GM21723 (cell line): ENCODE measurements around the gene TNRC6C.
"Not testable (repeated sequence)": the region's sequence is repeated elsewhere in the genome, so short reads cannot be mapped to it uniquely, and the experiment has no call there.

Experiments
- ATAC-seq: cut with Tn5 transposase; IDR thresholded peaks from one replicate; pipeline ENCODE4 v1.9.1; 2021; ENCODE audit warnings: mild to moderate bottlenecking, moderate library complexity; ENCODE audit not compliant: unreplicated experiment

TNRC6C gene

DNA sequence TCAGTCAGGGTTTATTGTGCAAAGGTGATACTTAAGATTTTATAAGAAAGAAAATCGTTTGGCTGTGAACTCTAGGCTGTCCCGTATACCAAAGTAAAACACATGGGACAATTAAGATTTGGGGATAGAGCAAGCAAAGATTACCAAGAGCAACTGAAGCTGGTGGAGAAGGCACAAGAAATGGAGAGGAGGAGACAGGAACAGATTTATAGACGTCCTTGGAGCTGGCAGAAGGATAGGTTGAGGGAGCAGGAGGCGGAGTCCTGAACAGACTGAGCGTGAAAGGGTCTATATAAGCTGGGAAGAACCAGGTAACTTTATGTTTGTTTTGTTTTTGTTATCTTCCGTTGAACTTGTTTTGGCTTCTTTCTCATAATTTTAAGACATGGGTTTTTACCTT, 3.8 kb downstream of the TNRC6C start:
- ATAC-seq: no peak

GRCh38 chr17:77963441-77963840, 4.9 kb downstream of the TNRC6C start:
- no peak for ATAC-seq

- no peak for ATAC-seq
Observed at GRCh38 chr17:77965352-77965751, 6.8 kb downstream of the TNRC6C start.

DNA sequence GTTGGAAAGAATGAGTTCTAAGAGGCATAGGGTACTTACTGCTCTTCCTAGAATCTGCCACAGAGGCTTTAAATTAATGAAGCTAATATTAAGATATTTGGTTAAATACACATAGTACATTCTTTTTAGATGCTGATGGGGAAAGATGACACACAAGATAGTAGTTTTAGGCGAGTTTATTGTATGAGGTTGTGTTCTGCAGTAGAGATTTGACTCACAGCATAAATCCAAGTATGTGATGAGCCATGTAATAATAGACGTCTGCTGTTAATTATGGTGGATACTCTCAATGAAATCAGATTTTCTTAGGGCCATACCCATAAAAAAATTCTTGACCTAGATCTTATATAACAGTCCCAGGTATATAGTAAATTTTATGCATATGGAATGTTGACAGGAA, 8.0 kb downstream of the TNRC6C start:
- no peak for ATAC-seq

DNA sequence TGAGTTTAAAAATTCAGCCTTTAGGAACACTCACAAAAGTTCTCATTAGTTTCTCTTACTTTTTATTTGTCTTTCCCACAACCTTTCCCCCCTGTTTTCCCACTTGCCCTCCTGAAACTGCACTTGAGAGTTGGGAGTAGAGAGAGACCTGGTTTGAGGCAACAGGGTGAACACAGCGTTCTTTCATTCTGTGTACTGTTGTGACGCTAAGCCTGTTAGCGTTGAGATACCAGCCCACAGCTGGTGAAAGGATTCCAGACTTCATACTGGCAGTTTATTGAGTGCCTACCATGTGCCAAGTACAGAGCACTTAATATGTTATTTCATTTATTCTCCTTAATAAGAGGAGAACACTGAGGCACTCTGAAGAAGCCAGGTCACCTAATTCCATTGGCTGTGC, 10.3 kb downstream of the TNRC6C start:
- no peak for ATAC-seq

DNA sequence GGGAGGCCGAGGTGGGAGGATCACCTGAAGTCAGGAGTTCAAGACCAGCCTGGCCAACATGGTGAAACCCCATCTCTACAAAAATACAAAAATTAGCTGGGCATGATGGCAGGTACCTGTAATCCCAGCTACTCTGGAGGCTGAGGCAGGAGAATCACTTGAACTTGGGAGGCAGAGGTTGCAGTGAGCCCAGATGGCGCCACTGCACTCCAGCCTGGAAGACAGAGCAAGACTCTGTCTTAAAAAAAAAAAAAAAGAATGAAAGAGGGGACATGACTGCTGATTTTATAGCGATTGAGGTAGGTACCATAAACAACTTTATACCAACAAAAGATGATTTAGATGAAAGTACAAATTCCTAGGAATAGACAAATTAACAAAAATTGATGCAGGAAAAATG, 13.8 kb downstream of the TNRC6C start:
- not testable (repeated sequence) for ATAC-seq

DNA sequence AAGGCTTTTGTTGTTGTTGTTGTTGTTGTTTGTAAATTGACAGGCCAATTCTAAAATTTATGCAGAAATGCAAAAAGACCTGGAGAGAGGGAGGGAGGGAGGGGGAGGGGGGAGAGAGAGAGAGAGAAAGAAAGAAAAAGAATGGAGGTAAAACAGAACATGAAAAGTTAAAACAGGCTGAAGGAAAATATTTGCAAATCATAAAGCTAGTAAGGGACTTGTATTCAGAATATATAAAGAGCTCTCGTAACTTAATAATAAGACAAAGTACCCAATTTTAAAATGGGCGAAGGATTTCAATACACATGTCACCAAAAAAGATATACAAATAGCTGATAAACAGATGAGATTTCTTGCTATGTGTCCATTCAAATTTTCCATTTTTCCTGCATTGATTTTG, 15.4 kb downstream of the TNRC6C start:
- ATAC-seq: no peak

DNA sequence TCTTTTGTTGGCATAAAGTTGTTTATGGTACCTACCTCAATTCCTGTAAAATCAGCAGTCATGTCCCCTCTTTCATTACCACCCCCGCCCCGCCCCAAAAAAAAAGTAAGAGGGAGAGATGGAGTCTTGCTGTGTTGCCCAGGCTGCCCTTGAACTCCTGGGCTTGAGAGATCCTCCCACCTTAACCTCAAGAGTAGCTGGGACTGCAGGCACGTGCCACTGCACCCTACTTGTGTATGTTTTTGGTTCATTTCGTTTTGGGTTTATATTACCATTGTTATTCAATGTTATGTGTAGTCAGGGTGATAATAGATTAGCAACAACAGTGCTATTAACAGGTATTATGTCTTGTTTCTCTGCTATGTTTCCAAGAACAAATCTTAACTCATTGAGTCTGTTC, 15.9 kb downstream of the TNRC6C start:
- ATAC-seq: no peak

GRCh38 chr17:77982430-77982829, 23.9 kb downstream of the TNRC6C start:
- not testable (repeated sequence) for ATAC-seq

DNA sequence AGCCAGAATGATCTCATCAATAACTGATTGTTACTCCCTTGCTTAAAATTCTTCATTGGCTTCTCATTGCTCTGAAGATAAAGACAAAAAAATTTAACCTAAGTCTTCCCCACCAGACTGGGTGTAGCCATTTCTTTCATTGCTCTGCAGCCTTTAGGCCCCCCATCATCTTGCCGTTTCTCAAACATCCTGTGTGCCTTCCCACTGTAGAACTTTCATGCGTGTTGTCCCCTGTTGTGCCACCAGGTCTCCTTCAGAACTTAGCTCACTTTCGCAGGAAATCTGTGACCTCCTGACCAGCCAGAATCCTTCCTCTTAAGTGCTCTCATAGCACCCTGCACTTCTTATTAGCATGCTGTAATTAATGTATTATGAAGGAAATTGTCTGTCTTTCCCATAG, 31.8 kb downstream of the TNRC6C start:
- no peak for ATAC-seq

DNA sequence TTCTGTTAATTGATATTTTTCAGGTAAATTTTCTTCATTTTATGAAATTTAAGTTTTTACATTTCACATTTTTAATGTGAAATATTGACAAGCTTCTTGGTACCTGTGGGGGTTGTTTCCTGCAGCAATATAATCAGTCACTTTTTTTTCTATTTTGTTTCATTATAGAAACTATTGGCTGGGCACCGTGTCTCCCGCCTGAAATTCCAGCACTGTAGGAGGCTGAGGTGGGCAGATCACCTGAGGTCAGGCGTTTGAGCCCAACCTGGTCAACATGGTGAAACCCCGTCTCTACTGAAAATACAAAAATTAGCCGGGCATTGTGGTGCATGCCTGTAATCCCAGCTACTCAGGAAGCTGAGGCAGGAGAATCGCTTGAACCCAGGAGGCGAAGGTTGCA, 35.2 kb downstream of the TNRC6C start:
- not testable (repeated sequence) for ATAC-seq

- ATAC-seq: no peak
Observed at GRCh38 chr17:77995146-77995852, 36.8 kb downstream of the TNRC6C start.

DNA sequence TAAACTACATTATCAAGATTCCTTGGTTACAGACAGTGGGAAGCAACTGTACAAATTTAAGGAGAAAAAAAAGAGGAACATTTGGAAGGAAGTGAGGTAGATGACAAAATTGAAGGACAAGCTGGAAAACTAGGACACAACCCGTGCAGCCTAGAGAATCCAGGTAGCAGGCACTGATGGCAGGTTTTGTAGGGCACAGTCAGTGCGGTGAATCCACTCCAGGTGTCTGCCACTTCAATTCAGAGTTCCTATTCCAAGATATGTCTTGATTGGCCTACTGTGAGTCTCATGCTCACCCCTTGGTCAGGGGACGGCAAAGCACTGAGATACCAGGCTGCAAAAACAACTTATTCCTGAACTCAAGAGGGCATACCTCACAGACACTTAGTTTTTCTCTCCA, 37.8 kb downstream of the TNRC6C start:
- ATAC-seq: no peak

- no peak for ATAC-seq
Observed at GRCh38 chr17:77999413-78000173, 41.1 kb downstream of the TNRC6C start.

DNA sequence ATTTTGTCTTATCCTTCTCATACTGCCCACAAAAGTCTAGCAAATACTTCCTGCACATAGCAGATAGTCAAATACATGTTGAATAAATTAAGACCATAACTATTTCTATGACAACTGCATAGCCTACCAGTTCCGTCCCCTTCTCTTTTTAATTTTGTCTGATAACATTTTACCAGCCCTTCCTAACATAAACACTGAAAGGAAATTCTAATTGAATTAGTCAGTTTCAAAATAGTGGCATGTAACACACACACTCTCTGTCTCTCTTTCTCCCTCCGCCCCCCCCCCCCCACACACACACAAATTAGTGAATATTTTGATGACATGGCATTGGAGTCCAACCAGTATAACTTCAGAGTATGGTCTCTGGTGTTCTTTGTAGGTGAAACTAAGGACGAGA, 41.8 kb downstream of the TNRC6C start:
- ATAC-seq: no peak

DNA sequence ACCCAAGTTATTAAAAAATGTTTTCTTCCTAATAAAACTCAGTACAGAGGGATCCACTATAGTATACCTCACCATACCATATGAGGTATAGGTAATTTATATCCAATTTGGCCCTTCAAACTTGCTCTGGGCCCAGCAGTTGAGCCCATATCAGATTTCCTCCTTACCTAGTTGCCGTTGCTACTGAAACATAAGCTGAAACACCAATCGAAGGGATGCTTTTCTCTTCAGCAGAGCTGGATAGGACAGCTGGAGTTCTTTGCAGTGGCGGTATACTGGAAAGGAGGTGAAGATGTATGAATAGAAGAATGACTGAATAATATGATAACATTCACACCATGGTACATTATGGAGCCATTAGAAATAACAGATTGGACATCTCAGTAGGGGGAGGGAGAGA, 42.7 kb downstream of the TNRC6C start:
- no peak for ATAC-seq

DNA sequence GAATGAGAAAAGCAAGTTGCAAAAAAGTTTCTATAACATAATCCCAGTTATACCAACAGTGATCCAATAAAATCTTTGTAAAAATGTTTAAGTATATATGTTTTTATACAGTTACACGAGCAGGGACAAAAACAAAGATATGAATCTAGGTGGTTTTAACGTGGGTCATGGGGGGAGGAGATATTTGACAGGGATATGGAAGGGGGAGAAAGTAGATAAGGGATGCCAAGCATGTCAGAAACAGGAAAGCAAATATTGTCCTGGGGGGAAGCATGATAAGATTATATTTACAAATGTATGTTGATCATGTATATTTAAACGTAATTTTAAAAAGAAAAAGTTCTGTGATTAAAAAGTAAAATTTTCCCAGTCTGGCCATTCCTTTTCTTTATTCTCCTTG, 43.1 kb downstream of the TNRC6C start:
- no peak for ATAC-seq

DNA sequence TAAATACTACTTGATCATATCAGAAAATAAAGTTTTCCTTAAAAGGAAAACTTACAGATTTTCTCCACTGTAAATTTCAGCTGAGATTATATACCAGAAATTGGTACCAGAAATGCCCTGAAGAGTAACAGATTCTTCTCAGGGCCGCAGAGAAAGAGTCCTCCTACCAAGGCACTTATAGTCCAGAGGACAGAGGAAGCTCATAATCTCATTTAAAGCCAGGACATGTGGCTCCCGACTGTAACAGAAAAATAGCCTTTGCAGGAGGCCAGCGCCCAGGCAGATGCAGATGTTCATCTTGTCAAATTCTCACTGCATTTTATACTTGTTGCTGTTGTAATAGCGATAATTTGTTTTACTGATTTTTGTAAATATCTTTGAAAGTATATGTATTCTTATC, 43.7 kb downstream of the TNRC6C start:
- ATAC-seq: no peak

- no peak for ATAC-seq
Observed at GRCh38 chr17:78005452-78006171, 47.1 kb downstream of the TNRC6C start.

DNA sequence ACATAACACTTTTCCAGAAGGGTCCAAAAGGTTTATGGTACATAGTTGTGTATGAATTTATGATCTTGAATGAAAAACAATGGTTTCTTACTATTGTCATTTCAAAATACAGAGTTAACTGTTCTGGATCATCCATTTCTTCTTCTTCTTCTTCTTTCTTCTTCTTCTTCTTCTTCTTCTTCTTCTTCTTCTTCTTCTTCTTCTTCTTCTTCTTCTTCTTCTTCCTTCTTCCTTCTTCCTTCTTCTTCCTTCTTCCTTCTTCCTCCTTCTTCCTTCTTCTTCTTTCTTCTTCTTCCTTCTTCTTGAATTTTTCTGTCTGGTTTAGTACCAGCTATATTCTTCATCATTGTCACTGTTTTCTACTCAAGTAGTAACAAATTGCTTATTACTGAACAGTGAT, 47.8 kb downstream of the TNRC6C start:
- no peak for ATAC-seq

GRCh38 chr17:78007647-78008046, 49.1 kb downstream of the TNRC6C start:
- ATAC-seq: no peak

GRCh38 chr17:78010759-78011158, 52.3 kb downstream of the TNRC6C start:
- no peak for ATAC-seq
